GM12801 (cell line): ENCODE data around the gene GPHA2.

Experiments
- CTCF ChIP-seq: IDR thresholded peaks from one replicate; pipeline ENCODE4 v1.5.1; 2011; ENCODE audit warnings: control low read depth; ENCODE audit not compliant: insufficient read length; ENCODE audit errors: extremely low read depth

The GPHA2 gene

GRCh38 chr11:64928957-64929356 is 6.7 kb downstream of the GPHA2 start:
- no peak for TF ChIP-seq CTCF

- TF ChIP-seq CTCF: no peak
These were observed 9.0 kb downstream of the GPHA2 start for GRCh38 chr11:64926689-64927088.

GRCh38 chr11:64925536-64926436 is 9.9 kb downstream of the GPHA2 start:
- no peak for TF ChIP-seq CTCF

GRCh38 chr11:64924910-64925284 is 10.8 kb downstream of the GPHA2 start:
- no peak for TF ChIP-seq CTCF

GRCh38 chr11:64923944-64924909 is 11.5 kb downstream of the GPHA2 start, which contains the start of gene PPP2R5B:
Gene PPP2R5B (plus strand): TSS chr11:64924689. CDS start chr11:64925735, 1,046 bp downstream.
- no peak for TF ChIP-seq CTCF

GRCh38 chr11:64923151-64923661 is 12.5 kb downstream of the GPHA2 start:
- no peak for TF ChIP-seq CTCF

GRCh38 chr11:64921384-64921783 is 14.3 kb downstream of the GPHA2 start:
- TF ChIP-seq CTCF: no peak
